Neutrophil (primary cell): Measurements from ENCODE around the gene BTAF1.

Experiments used
- H3K27ac ChIP-seq: fragments of 200-600 bp; sonication (generic); 2 replicates; pipeline ENCODE4 v1.5.1; 2016; ENCODE audit warnings: mild to moderate bottlenecking, moderate library complexity
- H3K27me3 ChIP-seq: fragments of 200-600 bp; sonication (generic); 2 replicates; pipeline ENCODE4 v1.6.0; 2016; ENCODE audit warnings: mild to moderate bottlenecking
- H3K36me3 ChIP-seq: fragments of 200-600 bp; sonication (generic); 2 replicates; pipeline ENCODE4 v1.5.1; 2017
- H3K4me1 ChIP-seq, 2 experiments: fragments of 200-600 bp in 1 of 2; sonication (generic) in 1 of 2; 1 replicate in 1 of 2; 2 replicates in 1 of 2; pipeline versions ENCODE4 v1.5.1 to v1.6.1; 2013 to 2016; ENCODE audit warnings: low read depth in 1 of 2, low read length in 1 of 2, mild to moderate bottlenecking in 1 of 2, moderate library complexity in 1 of 2; ENCODE audit not compliant: control insufficient read depth in 1 of 2, insufficient read depth in 1 of 2
- H3K4me3 ChIP-seq, 2 experiments: fragments of 200-600 bp in 1 of 2; sonication (generic) in 1 of 2; 1 replicate in 1 of 2; 2 replicates in 1 of 2; pipeline ENCODE4 v1.5.1; 2013 to 2016; ENCODE audit warnings: low read depth in 1 of 2, low read length in 1 of 2, mild to moderate bottlenecking in 1 of 2, moderate library complexity in 1 of 2
- H3K9me3 ChIP-seq: fragments of 200-600 bp; sonication (generic); 2 replicates; pipeline ENCODE4 v1.5.1; 2016
- CTCF ChIP-seq: fragments of 200-600 bp; sonication (generic); IDR thresholded peaks from 2 replicates; pipeline ENCODE4 v1.5.1; 2016; ENCODE audit warnings: antibody characterized with exemption

The BTAF1 gene

GRCh38 chr10:91931526-91932190 lies 8.1 kb downstream of the BTAF1 start:
- H3K36me3 ChIP-seq = peaks cover 9% of the 10 kb centered on the region
- H3K27me3 ChIP-seq = no peaks in the 10 kb centered on the region
- no peak for TF ChIP-seq CTCF
- H3K9me3 ChIP-seq = no peaks in the 10 kb centered on the region
- no peaks in the 10 kb centered on the region for H3K4me1 ChIP-seq
- no peak overlapping the region for H3K4me3 ChIP-seq
- no peak overlapping the region for H3K27ac ChIP-seq

- no peak overlapping the region for H3K27ac ChIP-seq
- no peak overlapping the region for H3K4me3 ChIP-seq
These were observed 9.2 kb downstream of the BTAF1 start for GRCh38 chr10:91932737-91933136.

GRCh38 chr10:91935886-91936285 lies 12.3 kb downstream of the BTAF1 start:
- Histone ChIP-seq H3K9me3 (no peaks in the 10 kb centered on the region), H3K4me3 (no peak overlapping the region), H3K4me1 (peaks cover 0 to 4% of the 10 kb centered on the region in 2 experiments), H3K36me3 (peaks cover 16% of the 10 kb centered on the region), H3K27ac (no peak overlapping the region), H3K27me3 (no peaks in the 10 kb centered on the region)
- no peak for TF ChIP-seq CTCF

More at GRCh38 chr10:91932737-91933136, 9.2 kb downstream of the BTAF1 start:
- no peak for TF ChIP-seq CTCF
- Histone ChIP-seq H3K9me3 (no peaks in the 10 kb centered on the region), H3K27me3 (no peaks in the 10 kb centered on the region), H3K4me1 (no peaks in the 10 kb centered on the region), H3K36me3 (peaks cover 16% of the 10 kb centered on the region)

- no peak overlapping the region for H3K4me3 ChIP-seq
- H3K27ac ChIP-seq = no peak overlapping the region
- H3K9me3 ChIP-seq = no peaks in the 10 kb centered on the region
- TF ChIP-seq CTCF = no peak
- H3K27me3 ChIP-seq = no peaks in the 10 kb centered on the region
- peaks cover 0 to 4% of the 10 kb centered on the region in 2 experiments for H3K4me1 ChIP-seq
- H3K36me3 ChIP-seq = peaks cover 30% of the 10 kb centered on the region
These were observed 16.1 kb downstream of the BTAF1 start for GRCh38 chr10:91939653-91940052.

GRCh38 chr10:91941426-91941825 lies 17.9 kb downstream of the BTAF1 start:
- no peaks in the 10 kb centered on the region for H3K27me3 ChIP-seq
- peaks cover 23% of the 10 kb centered on the region for H3K36me3 ChIP-seq
- no peak for TF ChIP-seq CTCF
- H3K4me1 ChIP-seq = peaks cover 0 to 4% of the 10 kb centered on the region in 2 experiments
- no peaks in the 10 kb centered on the region for H3K9me3 ChIP-seq
- H3K27ac ChIP-seq = no peak overlapping the region
- H3K4me3 ChIP-seq = no peak overlapping the region
